ENCODE data around the gene TIAM1. TPM values are rescaled to one million over a fixed set of nuclear protein-coding genes. Genes with fewer than 3 reads are reported as not detected.
A peak's percentile ranks its signal among the peaks of the same experiment; 100 is the strongest.

The TIAM1 gene
- total RNA-seq, 1 donor from 2014 or later: 131 TPM

DNA sequence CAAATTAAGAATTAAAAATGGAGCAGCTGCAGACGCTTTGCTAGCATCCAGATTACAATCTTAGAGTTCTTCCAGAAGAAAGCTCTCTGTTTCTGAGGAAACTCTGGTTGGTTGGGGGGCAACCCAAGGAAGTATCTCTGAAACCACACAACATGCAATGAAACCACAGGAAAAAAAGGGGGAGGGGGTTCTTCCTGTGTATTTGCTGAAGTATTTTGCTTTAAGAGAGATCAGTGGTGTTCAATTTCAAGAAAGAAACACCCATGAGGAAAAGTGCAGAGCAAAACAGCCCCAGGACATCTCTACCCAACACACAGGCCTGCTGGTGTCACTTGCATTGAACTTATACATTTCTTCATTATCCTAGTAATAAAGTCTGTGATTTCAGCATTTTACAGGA lies 19.7 kb upstream of the TIAM1 start:
- peaks cover 41% of the 10 kb centered on the region for H3K4me1 Mint-ChIP-seq (ENCODE audit: unreplicated experiment)
- H3K36me3 Mint-ChIP-seq (ENCODE audit: low read depth, unreplicated experiment): peaks cover 9% of the 10 kb centered on the region
- H3K27me3 Mint-ChIP-seq (ENCODE audit: unreplicated experiment): peaks cover 3% of the 10 kb centered on the region
- peak overlapping the region; percentile 84 for H3K27ac Mint-ChIP-seq (ENCODE audit: unreplicated experiment)
- peak overlapping the region; percentile 10 for H3K4me3 Mint-ChIP-seq (ENCODE audit: unreplicated experiment)
- no peak for TF ChIP-seq CTCF (IDR thresholded peaks at IDR 0.05; ENCODE audit: unreplicated experiment)
- H3K9me3 Mint-ChIP-seq (ENCODE audit: unreplicated experiment): no peaks in the 10 kb centered on the region
- peak; percentile 14 for DNase-seq (ENCODE audit: low spot score)

DNA sequence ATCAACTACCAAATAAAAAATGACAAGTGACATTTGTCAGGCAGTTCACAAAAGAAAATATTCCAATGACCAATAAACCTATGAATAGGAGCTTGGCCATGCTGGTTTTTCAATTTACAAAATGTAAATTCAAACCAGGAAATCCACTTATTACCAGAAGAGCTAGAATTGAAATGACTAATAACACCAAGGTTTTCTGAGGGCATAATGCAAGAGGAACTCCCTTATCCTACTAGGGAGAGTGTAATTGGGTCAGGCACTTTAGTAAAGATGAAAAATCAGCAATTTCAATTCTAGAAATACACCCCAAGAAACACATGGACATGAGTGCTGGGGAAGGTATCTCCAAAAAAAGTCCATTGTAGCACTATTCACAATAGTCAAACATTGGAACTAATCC lies 16.7 kb upstream of the TIAM1 start:
- H3K4me1 Mint-ChIP-seq (ENCODE audit: unreplicated experiment): peaks cover 27% of the 10 kb centered on the region
- no peak overlapping the region for H3K4me3 Mint-ChIP-seq (ENCODE audit: unreplicated experiment)
- no peak overlapping the region for H3K27ac Mint-ChIP-seq (ENCODE audit: unreplicated experiment)
- no peaks in the 10 kb centered on the region for H3K9me3 Mint-ChIP-seq (ENCODE audit: unreplicated experiment)
- no peak for DNase-seq (ENCODE audit: low spot score)
- H3K27me3 Mint-ChIP-seq (ENCODE audit: unreplicated experiment): peaks cover 3% of the 10 kb centered on the region
- TF ChIP-seq CTCF (IDR thresholded peaks at IDR 0.05; ENCODE audit: unreplicated experiment): no peak
- H3K36me3 Mint-ChIP-seq (ENCODE audit: low read depth, unreplicated experiment): peaks cover 6% of the 10 kb centered on the region

- Mint-ChIP-seq H3K27me3 (ENCODE audit: unreplicated experiment) (peaks cover 3% of the 10 kb centered on the region), H3K4me3 (ENCODE audit: unreplicated experiment) (no peak overlapping the region), H3K27ac (ENCODE audit: unreplicated experiment) (no peak overlapping the region)
Measured at GRCh38 chr21:31358158-31358557, 14.1 kb upstream of the TIAM1 start.

GRCh38 chr21:31356440-31356839 lies 12.4 kb upstream of the TIAM1 start:
- Mint-ChIP-seq H3K36me3 (ENCODE audit: low read depth, unreplicated experiment) (no peaks in the 10 kb centered on the region), H3K4me3 (ENCODE audit: unreplicated experiment) (peak overlapping the region; percentile 39), H3K27me3 (ENCODE audit: unreplicated experiment) (no peaks in the 10 kb centered on the region), H3K4me1 (ENCODE audit: unreplicated experiment) (no peaks in the 10 kb centered on the region), H3K27ac (ENCODE audit: unreplicated experiment) (no peak overlapping the region), H3K9me3 (ENCODE audit: unreplicated experiment) (no peaks in the 10 kb centered on the region)
- no peak for TF ChIP-seq CTCF (IDR thresholded peaks at IDR 0.05; ENCODE audit: unreplicated experiment)
- no peak for DNase-seq (ENCODE audit: low spot score)

More at GRCh38 chr21:31358158-31358557, 14.1 kb upstream of the TIAM1 start:
- Mint-ChIP-seq H3K4me1 (ENCODE audit: unreplicated experiment) (peaks cover 6% of the 10 kb centered on the region), H3K36me3 (ENCODE audit: low read depth, unreplicated experiment) (no peaks in the 10 kb centered on the region), H3K9me3 (ENCODE audit: unreplicated experiment) (no peaks in the 10 kb centered on the region)
- no peak for DNase-seq (ENCODE audit: low spot score)
- no peak for TF ChIP-seq CTCF (IDR thresholded peaks at IDR 0.05; ENCODE audit: unreplicated experiment)

- Mint-ChIP-seq H3K4me3 (ENCODE audit: unreplicated experiment) (no peak overlapping the region), H3K27ac (ENCODE audit: unreplicated experiment) (peak overlapping the region; percentile 44), H3K9me3 (ENCODE audit: unreplicated experiment) (no peaks in the 10 kb centered on the region), H3K36me3 (ENCODE audit: low read depth, unreplicated experiment) (peaks cover 6% of the 10 kb centered on the region), H3K4me1 (ENCODE audit: unreplicated experiment) (peaks cover 8% of the 10 kb centered on the region), H3K27me3 (ENCODE audit: unreplicated experiment) (no peaks in the 10 kb centered on the region)
- TF ChIP-seq CTCF (IDR thresholded peaks at IDR 0.05; ENCODE audit: unreplicated experiment): no peak
- DNase-seq (ENCODE audit: low spot score): no peak
Measured at GRCh38 chr21:31354604-31355443, 10.8 kb upstream of the TIAM1 start.
